WERI-Rb-1 (cell line): Measurements from ENCODE around the gene TSPAN18.

Experiments
- DNase-seq: peaks from one replicate; pipeline ENCODE4 v3.0.0-alpha.2; 2020
- H3K27ac ChIP-seq: fragments of 250-450 bp; sonication (Bioruptor Pico); 2 replicates; pipeline ENCODE4 v1.5.1; 2020; ENCODE audit warnings: mild to moderate bottlenecking, moderate library complexity
- H3K27me3 ChIP-seq: fragments of 250-450 bp; sonication (Bioruptor Pico); 2 replicates; pipeline ENCODE4 v1.5.1; 2021; ENCODE audit warnings: mild to moderate bottlenecking, low read depth, moderate library complexity; ENCODE audit not compliant: insufficient read depth, severe bottlenecking
- H3K36me3 ChIP-seq: fragments of 250-450 bp; sonication (Bioruptor Pico); 2 replicates; pipeline ENCODE4 v1.5.1; 2020; ENCODE audit warnings: mild to moderate bottlenecking, moderate library complexity
- H3K4me3 ChIP-seq: 2 replicates; pipeline ENCODE4 v1.5.1; 2011; ENCODE audit warnings: low read depth, mild to moderate bottlenecking, control low read depth, low read length
- H3K9me3 ChIP-seq: fragments of 250-450 bp; sonication (Bioruptor Pico); 2 replicates; pipeline ENCODE4 v1.5.1; 2021; ENCODE audit warnings: mild to moderate bottlenecking, moderate library complexity; ENCODE audit not compliant: severe bottlenecking
- TF ChIP-seq, protein P1 (sequence below): IDR thresholded peaks from 2 replicates; pipeline ENCODE4 v1.5.1; 2011; ENCODE audit warnings: low read depth, mild to moderate bottlenecking, control low read depth, inconsistent platforms, low read length

TSPAN18 gene

DNA sequence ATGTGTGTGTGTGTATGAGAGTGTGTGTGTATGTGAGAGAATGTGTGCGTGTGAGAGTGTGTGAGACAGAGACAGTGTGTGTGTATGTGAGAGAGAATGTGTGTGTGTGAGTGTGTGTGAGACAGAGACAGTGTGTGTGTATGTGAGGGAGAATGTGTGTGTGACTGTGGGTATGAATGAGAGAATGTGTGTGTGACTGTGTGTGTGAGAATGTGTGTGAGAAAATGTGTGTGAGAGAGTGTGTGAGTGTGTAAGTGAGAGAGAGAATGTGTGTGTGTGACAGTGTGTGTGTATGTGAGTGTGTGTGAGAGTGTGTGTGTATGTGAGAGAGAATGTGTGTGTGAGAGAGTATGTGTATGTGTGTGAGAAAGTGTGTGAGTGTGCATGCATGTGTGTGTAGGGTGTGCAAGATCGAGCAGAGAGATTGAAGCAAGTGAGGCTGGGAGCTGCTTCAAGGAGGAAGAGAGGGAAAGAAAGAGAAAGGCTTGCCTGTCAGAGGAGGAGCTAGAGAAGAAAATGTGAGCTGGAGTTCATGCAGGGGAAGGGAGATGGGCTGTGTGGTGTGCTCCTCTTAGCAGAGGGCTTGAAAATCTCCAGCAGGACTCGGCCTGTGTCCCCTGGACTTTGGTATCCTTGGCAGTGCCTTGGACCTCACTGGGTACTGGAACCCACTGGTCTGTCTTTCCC is 251.7 kb downstream of the TSPAN18 start:
- Histone ChIP-seq H3K4me3 (no peak overlapping the region), H3K27ac (no peak overlapping the region), H3K36me3 (no peaks in the 10 kb centered on the region), H3K27me3 (no peaks in the 10 kb centered on the region), H3K9me3 (peaks cover 2% of the 10 kb centered on the region)
- TF ChIP-seq, protein P1, sequence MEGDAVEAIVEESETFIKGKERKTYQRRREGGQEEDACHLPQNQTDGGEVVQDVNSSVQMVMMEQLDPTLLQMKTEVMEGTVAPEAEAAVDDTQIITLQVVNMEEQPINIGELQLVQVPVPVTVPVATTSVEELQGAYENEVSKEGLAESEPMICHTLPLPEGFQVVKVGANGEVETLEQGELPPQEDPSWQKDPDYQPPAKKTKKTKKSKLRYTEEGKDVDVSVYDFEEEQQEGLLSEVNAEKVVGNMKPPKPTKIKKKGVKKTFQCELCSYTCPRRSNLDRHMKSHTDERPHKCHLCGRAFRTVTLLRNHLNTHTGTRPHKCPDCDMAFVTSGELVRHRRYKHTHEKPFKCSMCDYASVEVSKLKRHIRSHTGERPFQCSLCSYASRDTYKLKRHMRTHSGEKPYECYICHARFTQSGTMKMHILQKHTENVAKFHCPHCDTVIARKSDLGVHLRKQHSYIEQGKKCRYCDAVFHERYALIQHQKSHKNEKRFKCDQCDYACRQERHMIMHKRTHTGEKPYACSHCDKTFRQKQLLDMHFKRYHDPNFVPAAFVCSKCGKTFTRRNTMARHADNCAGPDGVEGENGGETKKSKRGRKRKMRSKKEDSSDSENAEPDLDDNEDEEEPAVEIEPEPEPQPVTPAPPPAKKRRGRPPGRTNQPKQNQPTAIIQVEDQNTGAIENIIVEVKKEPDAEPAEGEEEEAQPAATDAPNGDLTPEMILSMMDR: no peak
- DNase-seq: no peak

DNA sequence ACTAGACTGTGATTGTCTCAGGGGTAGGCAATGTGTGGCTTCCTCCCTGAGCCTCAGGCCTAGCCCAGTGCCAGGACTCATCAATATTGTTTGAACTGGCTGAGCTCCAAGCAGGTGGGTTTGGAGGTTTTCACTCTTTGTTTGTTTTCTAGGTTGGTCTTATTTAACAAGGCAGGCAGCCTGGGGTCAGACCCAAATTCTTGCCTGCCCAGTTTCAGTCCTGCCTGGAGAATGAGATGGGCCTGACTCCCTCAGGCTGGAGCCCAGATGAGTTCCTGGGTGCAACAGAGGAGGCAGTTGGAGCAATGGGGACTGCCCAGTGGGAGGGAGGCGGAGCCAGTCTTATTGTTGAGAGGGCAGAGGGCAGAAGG is 252.2 kb downstream of the TSPAN18 start:
- no peaks in the 10 kb centered on the region for H3K36me3 ChIP-seq
- no peaks in the 10 kb centered on the region for H3K27me3 ChIP-seq
- H3K9me3 ChIP-seq: peaks cover 2% of the 10 kb centered on the region
- no peak for DNase-seq
- TF ChIP-seq, protein P1: no peak
- H3K4me3 ChIP-seq: no peak overlapping the region
- no peak overlapping the region for H3K27ac ChIP-seq

DNA sequence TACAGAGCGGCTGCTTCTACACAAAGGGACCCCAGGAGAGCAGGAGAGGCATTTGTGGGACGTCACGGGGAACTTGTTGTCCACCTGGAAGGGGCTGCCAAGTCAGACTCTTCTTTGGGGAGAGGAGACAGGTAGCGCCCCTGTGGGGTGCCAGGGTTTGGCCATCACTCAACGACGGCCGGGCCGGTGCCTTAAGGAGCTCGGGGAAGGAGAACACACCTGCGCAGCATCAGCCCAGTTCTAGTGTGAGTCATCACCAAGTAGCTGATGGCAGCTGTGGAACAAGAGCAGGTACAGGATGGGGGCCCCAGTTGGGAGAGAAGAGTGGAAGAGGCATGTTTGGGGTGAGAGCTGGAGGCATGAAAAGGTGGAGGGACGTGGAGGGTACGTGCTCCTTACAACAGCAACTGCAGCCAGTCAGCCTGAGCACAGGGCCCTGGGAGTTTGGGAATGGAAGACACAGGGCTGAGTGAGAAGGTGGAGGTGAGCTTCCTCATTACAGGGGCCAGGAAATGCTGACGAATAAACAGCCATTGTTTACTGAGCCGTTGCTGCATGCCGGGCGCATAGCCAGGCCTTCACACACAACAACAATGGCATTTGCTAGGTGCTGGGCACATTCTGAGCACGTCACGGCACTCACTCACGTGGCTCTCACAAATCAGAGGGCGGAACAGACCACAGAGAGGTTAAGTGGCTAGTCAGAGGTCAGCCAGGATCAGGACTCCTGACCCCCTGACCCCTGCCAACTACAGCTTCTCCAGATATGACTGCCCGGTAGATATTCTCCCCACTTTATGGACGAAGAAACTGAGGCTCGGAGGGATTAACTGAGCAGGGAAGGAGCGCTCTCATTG is 253.0 kb downstream of the TSPAN18 start:
- peaks cover 2% of the 10 kb centered on the region for H3K9me3 ChIP-seq
- TF ChIP-seq, protein P1: no peak
- H3K27ac ChIP-seq: no peak overlapping the region
- no peak overlapping the region for H3K4me3 ChIP-seq
- no peaks in the 10 kb centered on the region for H3K27me3 ChIP-seq
- no peaks in the 10 kb centered on the region for H3K36me3 ChIP-seq
- no peak for DNase-seq

DNA sequence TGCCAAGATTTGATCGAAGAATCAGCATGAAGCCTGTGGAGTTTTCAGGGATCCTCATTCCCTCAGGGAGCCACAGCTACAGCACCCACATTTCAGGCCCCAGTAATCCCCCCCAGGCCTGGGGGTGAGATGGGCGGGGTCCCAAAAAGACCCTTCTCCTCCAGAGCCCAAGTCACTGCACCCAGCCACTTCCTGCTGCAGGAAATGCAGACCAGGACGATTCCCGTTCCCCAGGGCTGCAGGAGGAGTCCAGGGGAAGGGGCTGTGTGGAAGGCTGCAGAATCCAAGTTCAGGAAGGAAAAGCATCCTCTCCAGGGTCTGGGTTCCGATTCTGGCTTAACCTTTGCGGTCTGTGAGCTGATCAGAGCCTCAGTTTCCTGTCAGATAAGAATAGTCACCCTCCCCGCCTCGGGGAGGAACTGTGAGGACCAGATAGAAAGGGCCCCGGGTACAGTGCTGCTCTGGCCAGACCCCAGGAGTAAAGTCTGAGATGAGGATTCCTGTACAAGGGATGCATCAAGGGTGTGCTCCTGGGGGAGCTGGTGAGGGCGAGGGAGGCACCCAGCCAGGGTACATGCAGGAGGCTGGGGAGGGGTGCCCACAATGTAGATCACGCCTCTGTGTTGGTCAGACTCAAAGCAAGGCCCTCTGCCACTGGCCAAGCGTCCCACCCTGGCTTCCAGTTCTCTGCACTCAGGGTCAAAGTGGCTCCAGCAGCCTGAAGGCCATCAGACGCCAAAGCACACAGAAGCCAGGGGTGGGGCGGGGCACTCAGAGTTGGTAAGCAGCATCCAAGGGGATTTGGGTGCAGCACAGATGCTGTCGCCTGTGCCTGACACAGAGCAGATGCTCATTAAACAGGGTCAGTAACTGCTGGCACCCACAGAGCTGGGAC is 254.0 kb downstream of the TSPAN18 start:
- H3K9me3 ChIP-seq: peaks cover 2% of the 10 kb centered on the region
- H3K36me3 ChIP-seq: no peaks in the 10 kb centered on the region
- no peak overlapping the region for H3K4me3 ChIP-seq
- no peak for DNase-seq
- no peak overlapping the region for H3K27ac ChIP-seq
- TF ChIP-seq, protein P1: no peak
- H3K27me3 ChIP-seq: no peaks in the 10 kb centered on the region
